K562 treated with DMSO at 1 percent for 12 hours (cell line): ENCODE results near the gene CCDC187. TPM values are rescaled to one million over a fixed set of nuclear protein-coding genes. Genes with fewer than 3 reads are reported as not detected.

Source experiments
- total RNA-seq: library from RNA; unstranded; fragments of 300-600 nt; gene quantifications from 2 replicates; pipeline ENCODE4 v1.2.3, GENCODE V29; 2022; ENCODE audit not compliant: insufficient read depth

CCDC187 gene
- not detected in 2 replicates for total RNA-seq

DNA sequence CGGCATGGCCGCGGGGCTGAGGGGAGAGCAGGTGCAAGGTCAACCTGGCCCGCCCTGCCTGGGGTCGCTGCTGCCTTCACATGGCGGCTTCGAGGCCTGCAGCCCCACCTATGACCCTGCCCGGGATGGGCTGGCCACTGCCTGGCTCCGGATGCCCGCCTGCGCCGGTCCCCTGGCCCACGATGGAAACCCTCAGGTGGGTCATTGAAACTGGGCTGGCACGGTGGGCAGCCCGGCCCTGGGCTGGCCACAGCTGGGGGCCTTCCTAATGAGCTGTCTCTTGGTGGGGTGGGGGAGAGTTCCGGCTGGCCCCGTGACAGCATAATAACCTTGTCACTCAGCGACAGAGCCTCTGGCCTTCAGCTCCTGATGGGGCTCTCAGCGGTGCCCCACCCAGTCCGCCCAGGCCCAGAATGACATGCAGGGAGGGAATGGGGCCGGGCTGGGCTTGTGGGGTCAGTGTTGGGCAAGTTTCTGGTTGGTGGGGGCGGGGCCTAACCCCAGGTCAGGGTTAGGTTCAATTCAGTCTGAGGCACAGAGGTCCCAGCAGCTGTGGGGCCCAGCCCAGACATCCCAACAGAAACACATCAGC lies at the start of gene CCDC187:
Gene CCDC187, minus strand, starts transcription at position 270 of the 592 bp plus-strand sequence. Its CDS starts 264 bp downstream, at position 6.

GRCh38 chr9:136327304-136327974 lies 23.5 kb upstream of the CCDC187 start, which contains the start of gene GPSM1:
GPSM1 (plus strand) TSS chr9:136327539; CDS start chr9:136327696, 157 bp downstream.

GRCh38 chr9:136245219-136246150 lies 58.4 kb downstream of the CCDC187 start, which contains the start of gene QSOX2:
QSOX2 (minus strand) TSS chr9:136245812; CDS start chr9:136245803, 9 bp downstream.

DNA sequence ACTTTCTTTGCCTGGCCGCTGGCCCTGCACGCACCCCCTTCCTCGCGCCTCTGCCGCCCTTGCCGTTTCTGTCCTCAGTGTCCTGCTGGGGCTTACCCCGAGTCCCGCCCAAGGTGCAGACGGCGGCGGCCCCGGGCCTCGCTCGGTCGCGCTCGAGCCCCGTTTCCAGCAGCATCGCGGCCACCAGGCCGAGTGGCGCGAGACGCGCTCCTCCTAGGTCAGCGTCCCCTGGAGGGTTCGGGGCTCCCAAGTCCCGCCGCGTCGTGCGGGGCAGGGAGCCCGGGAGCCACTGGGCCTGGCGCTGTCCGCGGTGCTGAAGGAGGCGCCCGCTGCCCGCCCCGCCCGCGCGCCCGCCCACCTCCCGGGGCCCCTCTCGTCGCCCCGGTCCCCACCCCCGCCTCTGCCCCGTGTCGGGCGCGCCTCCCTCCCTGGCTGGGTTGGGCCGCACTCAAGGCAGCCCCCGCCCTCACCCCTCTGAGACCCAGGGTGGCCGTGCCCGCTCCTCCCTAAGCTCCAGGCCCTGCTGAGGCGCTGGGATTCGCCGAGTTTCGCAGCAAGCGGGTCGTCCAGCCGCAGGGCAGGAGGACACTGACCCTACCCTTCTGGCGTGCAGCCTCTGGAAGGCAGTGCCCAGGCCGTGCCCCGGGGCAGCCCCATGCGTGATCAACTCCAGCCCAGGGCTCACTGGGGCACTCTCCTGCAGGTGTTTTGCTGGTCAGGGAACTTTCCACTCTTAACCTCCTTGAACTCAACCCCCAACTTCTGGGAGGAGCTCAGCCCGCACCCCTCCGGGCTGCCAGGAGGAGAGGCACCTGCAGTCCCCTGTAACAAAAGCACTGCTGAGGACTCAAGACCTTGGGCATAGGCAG lies 98.8 kb downstream of the CCDC187 start, which contains the start of gene LHX3:
Gene LHX3, minus strand, starts transcription at position 291 of the 869 bp plus-strand sequence. Its CDS starts 116 bp downstream, at position 175.

Other genes with a start within 250 kb of the CCDC187 start
- 3.9 and 11.2 TPM in 2 replicates for gene NACC2, start 208.8 kb downstream of the CCDC187 start, total RNA-seq
- gene TMEM250, start 185.2 kb downstream of the CCDC187 start, total RNA-seq, result 45.2 and 46.6 TPM in 2 replicates
- not detected in 2 replicates for gene LHX3, start 99.0 kb downstream of the CCDC187 start, total RNA-seq
- 7.0 and 20.5 TPM in 2 replicates for gene QSOX2, start 58.3 kb downstream of the CCDC187 start, total RNA-seq
- 9.6 and 12.2 TPM in 2 replicates for gene GPSM1, start 23.4 kb upstream of the CCDC187 start, total RNA-seq
- 20.3 and 28.3 TPM in 2 replicates for gene DNLZ, start 59.6 kb upstream of the CCDC187 start, total RNA-seq
- gene CARD9, start 69.6 kb upstream of the CCDC187 start, total RNA-seq, result 10.1 and 15.8 TPM in 2 replicates
- 5.5 and 11.6 TPM in 2 replicates for gene SNAPC4, start 96.1 kb upstream of the CCDC187 start, total RNA-seq
- 30.9 and 45.6 TPM in 2 replicates for gene ENTR1, start 106.5 kb upstream of the CCDC187 start, total RNA-seq
- gene PMPCA, start 106.6 kb upstream of the CCDC187 start, total RNA-seq, result 50.6 and 65.4 TPM in 2 replicates
- 7.6 and 15.8 TPM in 2 replicates for gene INPP5E, start 135.8 kb upstream of the CCDC187 start, total RNA-seq
- gene SEC16A, start 178.9 kb upstream of the CCDC187 start, total RNA-seq, result 24.6 and 71.5 TPM in 2 replicates
- 4.5 and 20.9 TPM in 2 replicates for gene NOTCH1, start 242.0 kb upstream of the CCDC187 start, total RNA-seq